Subcutaneous adipose tissue (tissue), 4 donors: ENCODE measurements around the gene PTEN. TPM values are rescaled to one million over a fixed set of nuclear protein-coding genes. Genes with fewer than 3 reads are reported as not detected.

Experiments used
- CTCF ChIP-seq: fragments of 450-650 bp; IDR thresholded peaks from one replicate; pipeline ENCODE4 v1.5.1; 2016; ENCODE audit warnings: low read depth, mild to moderate bottlenecking, control low read depth, antibody characterized with exemption, moderate library complexity
- total RNA-seq, 4 donors: library from RNA; depleted of rRNA; stranded (reverse); fragments of >200 nt; gene quantifications; one replicate each; pipeline ENCODE4 v1.1.0, GENCODE V29; 2016

The PTEN gene
- total RNA-seq, 4 donors from 2014 or later, result 185 to 932 (median 239) TPM

DNA sequence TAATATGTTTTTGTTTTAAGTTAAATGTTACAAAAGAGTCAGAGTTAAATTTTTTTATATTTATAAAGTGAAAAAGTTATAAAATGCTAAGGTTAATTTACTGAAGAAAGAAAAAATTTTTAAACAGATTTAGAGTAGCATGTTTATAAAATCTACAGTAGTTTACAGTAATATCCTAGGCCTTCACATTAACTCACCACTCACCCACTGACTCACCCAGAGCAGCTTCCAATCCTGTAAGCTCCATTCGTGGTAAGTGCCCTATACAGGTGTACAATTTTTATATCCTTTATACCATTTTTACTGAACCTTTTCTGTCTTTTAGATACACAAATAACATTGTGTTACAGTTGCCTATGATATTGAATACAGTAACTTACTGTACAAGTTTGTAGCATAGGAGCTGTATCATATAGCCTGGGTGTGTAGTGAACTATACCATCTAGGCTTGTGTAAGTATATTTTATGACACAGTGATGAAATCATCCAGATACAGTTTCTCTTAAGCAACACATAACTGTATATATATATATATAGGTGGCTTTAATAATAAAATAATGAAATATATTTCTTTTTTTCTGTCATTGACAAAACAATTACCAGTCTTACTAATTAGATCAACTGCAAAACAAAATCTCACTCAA is 79.6 kb downstream of the PTEN start:
- no peak for TF ChIP-seq CTCF

- no peak for TF ChIP-seq CTCF
Observed at GRCh38 chr10:87945984-87946383, 82.6 kb downstream of the PTEN start.

DNA sequence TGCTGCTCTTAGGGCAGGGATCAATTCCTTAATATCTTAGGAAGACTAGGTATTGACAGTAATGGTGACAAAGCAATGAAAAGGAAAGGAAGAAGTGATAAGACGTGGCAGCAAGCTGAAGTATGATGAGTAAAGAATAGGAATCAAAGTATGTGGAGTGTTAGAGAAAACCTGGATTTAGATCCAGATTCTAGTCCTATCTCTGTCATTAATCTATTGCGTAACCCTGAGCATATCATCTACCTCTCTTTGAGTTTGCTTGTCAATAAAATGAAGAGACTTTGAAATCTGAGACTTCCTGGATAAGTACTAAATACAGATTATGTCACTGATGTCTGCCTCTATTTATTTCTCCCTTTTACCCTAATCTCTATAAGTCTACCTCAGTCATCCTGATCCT is 89.2 kb downstream of the PTEN start:
- no peak for TF ChIP-seq CTCF

DNA sequence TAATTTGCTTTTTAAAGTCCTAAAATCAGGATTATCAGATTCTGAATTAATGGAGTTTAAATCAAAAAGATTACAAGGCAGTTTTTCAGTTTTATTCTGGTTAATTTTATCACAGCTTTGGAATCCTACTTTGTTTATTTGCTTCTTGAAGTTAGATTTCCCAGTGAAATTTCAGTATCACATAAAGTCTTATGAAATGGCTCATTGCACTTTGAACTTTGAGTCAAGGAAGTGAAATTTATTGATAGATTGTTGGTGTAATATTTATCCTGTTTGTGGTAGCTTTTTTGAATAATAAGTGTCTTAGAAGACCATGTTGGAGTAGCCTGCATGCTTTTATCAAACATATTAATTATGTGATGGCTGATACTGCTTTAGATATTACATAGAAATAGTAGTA is 92.6 kb downstream of the PTEN start:
- no peak for TF ChIP-seq CTCF

- TF ChIP-seq CTCF, result no peak
Observed at GRCh38 chr10:87957702-87958101, 94.3 kb downstream of the PTEN start.

DNA sequence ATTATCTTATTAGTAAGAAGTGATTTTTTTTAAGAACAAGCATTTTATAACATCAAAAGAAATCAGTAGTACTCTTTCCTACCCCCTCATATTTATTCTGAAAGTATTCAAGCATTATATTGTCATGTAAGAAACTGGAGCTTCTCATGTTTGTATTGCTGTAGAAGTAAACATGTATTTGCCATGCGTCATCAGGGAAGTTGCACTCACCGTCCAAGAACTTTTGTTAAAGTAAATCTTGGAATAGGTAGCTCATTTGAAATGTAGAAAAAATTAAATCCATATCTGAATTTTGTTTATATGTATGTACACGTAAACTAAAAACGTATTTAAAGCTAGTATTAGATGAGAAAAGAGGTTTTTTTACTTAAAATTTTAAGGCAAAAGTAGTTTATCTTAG is 96.8 kb downstream of the PTEN start:
- TF ChIP-seq CTCF, result no peak

DNA sequence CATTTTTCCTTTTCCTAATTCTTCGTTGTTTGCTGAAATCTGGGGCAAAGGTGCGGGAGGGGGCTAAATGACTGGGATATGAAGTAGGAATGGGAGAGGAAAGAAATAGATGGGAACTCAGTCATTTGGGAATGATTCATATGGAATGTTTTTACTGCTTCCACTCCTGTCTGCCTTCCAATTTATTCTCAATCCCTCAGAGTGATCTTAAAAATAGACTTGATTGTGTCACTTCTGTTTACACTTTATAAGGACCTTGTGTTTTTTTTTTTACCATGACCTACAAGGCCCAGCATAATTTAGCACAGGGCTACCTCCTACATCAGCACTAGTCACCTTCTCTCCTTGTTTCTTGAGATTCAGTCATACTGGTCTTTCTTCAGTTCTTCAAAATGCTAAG is 97.9 kb downstream of the PTEN start:
- no peak for TF ChIP-seq CTCF

DNA sequence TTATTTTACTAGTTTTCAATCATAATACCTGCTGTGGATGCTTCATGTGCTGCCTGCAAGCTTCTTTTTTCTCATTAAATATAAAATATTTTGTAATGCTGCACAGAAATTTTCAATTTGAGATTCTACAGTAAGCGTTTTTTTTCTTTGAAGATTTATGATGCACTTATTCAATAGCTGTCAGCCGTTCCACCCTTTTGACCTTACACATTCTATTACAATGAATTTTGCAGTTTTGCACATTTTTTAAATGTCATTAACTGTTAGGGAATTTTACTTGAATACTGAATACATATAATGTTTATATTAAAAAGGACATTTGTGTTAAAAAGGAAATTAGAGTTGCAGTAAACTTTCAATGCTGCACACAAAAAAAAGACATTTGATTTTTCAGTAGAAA is 103.0 kb downstream of the PTEN start:
- TF ChIP-seq CTCF, result no peak
